AG10803 (cell line): ENCODE measurements around the gene TGFBR2.

Experiments used
- DNase-seq: peaks from one replicate; pipeline ENCODE4 v3.0.0; 2010; ENCODE audit warnings: low read depth
- H3K4me3 ChIP-seq: 2 replicates; pipeline ENCODE4 v1.5.1; 2011; ENCODE audit warnings: mild to moderate bottlenecking, low read length, control low read depth
- CTCF ChIP-seq: conservative IDR thresholded peaks from 2 replicates; pipeline ENCODE4 v1.5.1; 2011; ENCODE audit warnings: mild to moderate bottlenecking, low read length, control low read depth, inconsistent platforms

TGFBR2 gene

DNA sequence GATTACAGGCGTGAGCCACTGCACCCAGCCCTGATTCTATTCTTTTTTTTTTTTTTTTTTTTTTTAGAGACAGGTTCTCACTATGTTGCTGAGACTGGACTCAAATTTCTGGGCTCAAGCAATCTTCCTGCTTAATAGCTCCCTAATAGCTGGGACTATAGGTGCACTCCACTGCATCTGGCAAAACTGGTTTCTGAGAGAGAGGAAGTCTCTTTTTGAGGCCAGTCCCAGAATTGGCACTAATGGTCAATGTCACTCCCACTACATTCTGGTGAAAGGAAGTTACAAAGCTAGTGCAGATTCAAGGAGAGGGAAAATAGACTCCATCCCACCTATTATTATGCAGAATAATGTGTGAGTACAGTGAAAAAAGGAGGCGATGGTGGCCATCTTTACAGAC lies 5.8 kb upstream of the TGFBR2 start:
- TF ChIP-seq CTCF, result no peak
- H3K4me3 ChIP-seq, result no peak overlapping the region
- DNase-seq, result no peak

DNA sequence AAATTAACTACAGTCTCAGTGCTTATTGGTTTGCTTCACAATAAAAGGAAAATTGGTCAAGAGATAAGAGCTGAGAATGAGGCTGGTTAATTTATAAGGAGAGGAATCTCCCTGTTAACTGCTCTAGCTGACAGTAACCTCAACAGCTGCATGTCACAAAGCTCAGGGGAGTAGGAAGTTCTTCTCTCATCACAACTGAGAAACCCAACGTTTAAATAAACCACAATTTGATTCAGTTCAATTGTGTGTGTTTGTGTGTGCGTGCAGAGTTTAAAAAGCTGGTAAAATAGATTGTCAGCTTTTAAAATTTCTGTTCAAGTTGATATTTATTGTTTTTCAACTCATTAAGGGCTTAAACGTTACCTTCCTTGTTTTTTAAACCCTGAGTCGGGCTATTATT lies 3.5 kb upstream of the TGFBR2 start:
- DNase-seq, result no peak
- H3K4me3 ChIP-seq, result no peak overlapping the region
- no peak for TF ChIP-seq CTCF

DNA sequence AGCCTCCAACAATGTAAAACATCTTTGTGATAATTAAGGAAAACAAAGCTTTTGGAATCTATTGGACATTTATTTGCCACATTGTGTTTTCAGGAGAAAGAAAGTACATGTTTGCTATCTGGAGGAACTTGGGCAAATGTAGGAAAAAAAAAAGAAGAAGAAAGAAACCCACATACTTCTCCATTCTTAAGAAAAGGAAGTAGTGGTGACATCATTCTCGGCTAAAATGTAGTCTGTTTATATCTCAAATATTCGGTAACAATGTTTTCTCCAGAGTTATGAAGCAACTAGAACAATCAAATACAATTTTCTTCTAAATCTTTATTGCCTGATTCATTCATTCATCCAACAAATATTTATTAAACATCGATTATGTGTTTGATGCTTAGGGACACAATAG lies 2.3 kb upstream of the TGFBR2 start:
- no peak overlapping the region for H3K4me3 ChIP-seq
- no peak for DNase-seq
- no peak for TF ChIP-seq CTCF

- no peak overlapping the region for H3K4me3 ChIP-seq
- TF ChIP-seq CTCF, result no peak
Observed at GRCh38 chr3:30604558-30604957, 1.8 kb upstream of the TGFBR2 start.

GRCh38 chr3:30605005-30605404 lies 1.4 kb upstream of the TGFBR2 start:
- no peak for TF ChIP-seq CTCF

More at GRCh38 chr3:30604558-30604957, 1.8 kb upstream of the TGFBR2 start:
- no peak for DNase-seq

GRCh38 chr3:30605706-30606300 lies 598 bp upstream of the TGFBR2 start:
- no peak for TF ChIP-seq CTCF
- no peak for DNase-seq

More at GRCh38 chr3:30605005-30605404, 1.4 kb upstream of the TGFBR2 start:
- no peak for DNase-seq
- H3K4me3 ChIP-seq, result no peak overlapping the region

GRCh38 chr3:30607032-30607833 lies 832 bp downstream of the TGFBR2 start:
- no peak for DNase-seq
- no peak for TF ChIP-seq CTCF
- H3K4me3 ChIP-seq, result peak overlapping the region; percentile 89

More at GRCh38 chr3:30605706-30606300, 598 bp upstream of the TGFBR2 start:
- H3K4me3 ChIP-seq, result peak overlapping the region; percentile 89
